ENCODE data around the gene C9orf153. TPM values are rescaled to one million over a fixed set of nuclear protein-coding genes. Genes with fewer than 3 reads are reported as not detected.

C9orf153 gene
- total and polyA plus RNA-seq, 4 donors = 0.30 to 1.2 (median 0.75) TPM

Small RNA genes within 50 kb of the gene (small RNA-seq; reads per million reads assigned to genes)
- not detected for gene AL137849.1 (ENCODE audit: low replicate concordance)
- not detected for gene RN7SKP264 (ENCODE audit: low replicate concordance)

Other genes with a start within 250 kb of the C9orf153 start
- 100 to 1,000 TPM; 113 to 134 TPM for gene GOLM1, start 160.1 kb downstream of the C9orf153 start, total RNA-seq
- 100 to 1,000 TPM; 304 to 414 TPM for gene GOLM1, start 160.1 kb downstream of the C9orf153 start, polyA plus RNA-seq (ENCODE audit: insufficient read length in 2 of 2)
- 10 to 100 TPM; 62.3 to 89.1 TPM for gene ISCA1, start 22.9 kb upstream of the C9orf153 start, total RNA-seq
- gene ISCA1, start 22.9 kb upstream of the C9orf153 start, polyA plus RNA-seq (ENCODE audit: insufficient read length in 2 of 2) = 10 to 100 TPM; 66.4 to 74.7 TPM
- gene TUT7, start 94.8 kb upstream of the C9orf153 start, total RNA-seq = 10 to 100 TPM; 28.8 to 30.7 TPM
- gene TUT7, start 94.8 kb upstream of the C9orf153 start, polyA plus RNA-seq (ENCODE audit: insufficient read length in 2 of 2) = 10 to 100 TPM; 11.5 to 13.8 TPM

Measured in spinal cord (tissue), 4 donors.